ENCODE measurements around the gene MYL6. TPM values are rescaled to one million over a fixed set of nuclear protein-coding genes. Genes with fewer than 3 reads are reported as not detected.

The MYL6 gene
- total RNA-seq, 1 donor from 2014 or later = 993 TPM

- no peak for DNase-seq (ENCODE audit: low spot score)
- intact Hi-C loops (cut with DNase I) = no loop called here
- no peak for ATAC-seq
These were observed 49.8 kb downstream of the MYL6 start for GRCh38 chr12:56208006-56208405.

Other genes starting within 250 kb of the MYL6 start
- gene PYM1, start 230.5 kb upstream of the MYL6 start, total RNA-seq = 21.8 TPM
- 31.8 TPM for gene DGKA, start 227.2 kb upstream of the MYL6 start, total RNA-seq
- 0.49 TPM for gene PMEL, start 192.3 kb upstream of the MYL6 start, total RNA-seq
- 14.4 TPM for gene CDK2, start 191.5 kb upstream of the MYL6 start, total RNA-seq
- gene RAB5B, start 184.3 kb upstream of the MYL6 start, total RNA-seq = 143 TPM
- gene SUOX, start 161.1 kb upstream of the MYL6 start, total RNA-seq = 20.3 TPM
- gene IKZF4, start 137.3 kb upstream of the MYL6 start, total RNA-seq = 13.7 TPM
- 93.6 TPM for gene RPS26, start 116.4 kb upstream of the MYL6 start, total RNA-seq
- gene ERBB3, start 78.2 kb upstream of the MYL6 start, total RNA-seq = 159 TPM
- 79.6 TPM for gene PA2G4, start 53.8 kb upstream of the MYL6 start, total RNA-seq
- 2,818 TPM for gene RPL41, start 41.7 kb upstream of the MYL6 start, total RNA-seq
- 9.0 TPM for gene ZC3H10, start 40.1 kb upstream of the MYL6 start, total RNA-seq
- 85.9 TPM for gene ESYT1, start 30.1 kb upstream of the MYL6 start, total RNA-seq
- gene MYL6B, start 5.8 kb upstream of the MYL6 start, total RNA-seq = 40.0 TPM
- gene SMARCC2, start 31.1 kb downstream of the MYL6 start, total RNA-seq = 160 TPM
- 40.7 TPM for gene RNF41, start 63.6 kb downstream of the MYL6 start, total RNA-seq
- 18.5 TPM for gene NABP2, start 66.0 kb downstream of the MYL6 start, total RNA-seq
- 0.80 TPM for gene SLC39A5, start 71.7 kb downstream of the MYL6 start, total RNA-seq
- 40.1 TPM for gene ANKRD52, start 100.0 kb downstream of the MYL6 start, total RNA-seq
- gene COQ10A, start 108.6 kb downstream of the MYL6 start, total RNA-seq = 8.3 TPM
- gene CS, start 142.0 kb downstream of the MYL6 start, total RNA-seq = 106 TPM
- 87.3 TPM for gene CNPY2, start 157.6 kb downstream of the MYL6 start, total RNA-seq
- 101 TPM for gene PAN2, start 175.6 kb downstream of the MYL6 start, total RNA-seq
- gene IL23A, start 180.5 kb downstream of the MYL6 start, total RNA-seq = not detected
- 195 TPM for gene STAT2, start 201.7 kb downstream of the MYL6 start, total RNA-seq
- gene APOF, start 204.5 kb downstream of the MYL6 start, total RNA-seq = not detected

All from sciatic nerve (tissue), 2 donors.